GM12878 (cell line): ENCODE results near the gene RFPL1. TPM values are rescaled to one million over a fixed set of nuclear protein-coding genes. Genes with fewer than 3 reads are reported as not detected.

Experiments used
- ATAC-seq: fragments of 200-7000 bp; cut with Tn5 transposase; 3 replicates; pipeline ENCODE4 v1.9.1; 2020; ENCODE audit warnings: mild to moderate bottlenecking, moderate library complexity
- BruUV-seq: library from RNA; stranded (reverse); fragments of 400-500 nt; replicated peaks from 2 replicates; lab custom pipeline; 2021; lab: Mats Ljungman, UMichigan
- CTCF ChIA-PET: fragments of 300-600 bp; sonication (Branson Sonifier 250); formaldehyde crosslinking; extraction: SDS; loops from one replicate; lab custom pipeline; 2021; ENCODE audit warnings: inconsistent platforms; lab: Yijun Ruan, JAX
- POLR2A ChIA-PET: fragments of 350-600 bp; formaldehyde crosslinking; extraction: SDS; loops from one replicate; lab custom pipeline; 2021; ENCODE audit warnings: inconsistent platforms; lab: Charles Lee
- RAD21 ChIA-PET: fragments of 300-600 bp; sonication (Branson Sonifier 250); formaldehyde crosslinking; loops from one replicate; lab custom pipeline; 2023; ENCODE audit warnings: antibody characterized with exemption; ENCODE audit not compliant: unreplicated experiment; lab: Charles Lee
- SMC1A ChIA-PET: fragments of 300-600 bp; sonication (Branson Sonifier 250); formaldehyde crosslinking; loops from one replicate; lab custom pipeline; 2023; ENCODE audit not compliant: unreplicated experiment, uncharacterized antibody; lab: Charles Lee
- DNase-seq: peaks from one replicate; pipeline ENCODE4 v3.0.0-alpha.2; 2011; ENCODE audit warnings: low read depth, low spot score
- FAIRE-seq: peaks from 3 replicates; lab custom pipeline; 2011; peaks lifted over from hg19 to GRCh38; lab: Jason Lieb, UNC
- H2AFZ ChIP-seq: 2 replicates; pipeline ENCODE4 v1.6.0; 2011; ENCODE audit warnings: low read depth, low read length, control low read depth; ENCODE audit not compliant: control insufficient read depth
- H3K27ac ChIP-seq: 2 replicates; pipeline ENCODE4 v1.5.1; 2011; ENCODE audit warnings: control low read depth; ENCODE audit not compliant: control insufficient read depth, insufficient read depth
- H3K27me3 ChIP-seq, 2 experiments: replicated peaks in 1 of 2; 2 replicates each; pipeline versions ENCODE4 v1.6.0 to v1.6.1; 2011; ENCODE audit warnings: low read length in 1 of 2; ENCODE audit not compliant: control insufficient read depth in 2 of 2, insufficient read depth in 2 of 2
- H3K36me3 ChIP-seq, 2 experiments: 2 replicates each; pipeline ENCODE4 v1.5.1; 2011; ENCODE audit warnings: low read length in 1 of 2; ENCODE audit not compliant: control insufficient read depth in 2 of 2, insufficient read depth in 2 of 2
- H3K4me1 ChIP-seq: 2 replicates; pipeline ENCODE4 v1.6.1; 2011; ENCODE audit warnings: mild to moderate bottlenecking, low read length, moderate library complexity, mixed read lengths; ENCODE audit not compliant: control insufficient read depth, insufficient read depth
- H3K4me2 ChIP-seq: 2 replicates; pipeline ENCODE4 v1.6.0; 2011; ENCODE audit warnings: control low read depth; ENCODE audit not compliant: control insufficient read depth, insufficient read depth
- H3K4me3 ChIP-seq: fragments of 200-600 bp; sonication (generic); 2 replicates; pipeline ENCODE4 v1.5.1; 2016
- H3K79me2 ChIP-seq: 2 replicates; pipeline ENCODE4 v1.6.0; 2011; ENCODE audit warnings: low read length; ENCODE audit not compliant: control insufficient read depth, insufficient read depth
- H3K9ac ChIP-seq: 2 replicates; pipeline ENCODE4 v1.8.0; 2011; ENCODE audit warnings: low read length, control low read depth, mixed read lengths; ENCODE audit not compliant: control insufficient read depth, insufficient read depth
- H3K9me3 ChIP-seq: replicated peaks from 3 replicates; pipeline ENCODE4 v1.5.1; 2011; ENCODE audit warnings: mild to moderate bottlenecking, low read length; ENCODE audit not compliant: control insufficient read depth, insufficient read depth
- H4K20me1 ChIP-seq: 2 replicates; pipeline ENCODE4 v1.6.0; 2011; ENCODE audit not compliant: control insufficient read depth, insufficient read depth
- E2F8 ChIP-seq: fragments of 450-650 bp; IDR thresholded peaks from 2 replicates; pipeline ENCODE4 v1.6.1; 2018; ENCODE audit warnings: mild to moderate bottlenecking, low read depth, moderate library complexity; ENCODE audit not compliant: partially characterized antibody
- EGR1 ChIP-seq, 2 experiments: IDR thresholded peaks; 1 replicate in 1 of 2; 2 replicates in 1 of 2; pipeline ENCODE4 v1.6.1; 2011 to 2012; ENCODE audit warnings: low read depth in 2 of 2, low read length in 2 of 2, borderline replicate concordance in 1 of 2, mild to moderate bottlenecking in 1 of 2, moderate library complexity in 1 of 2
- HDAC6 ChIP-seq: fragments of 200-600 bp; sonication (generic); IDR thresholded peaks from one replicate; pipeline ENCODE4 v1.8.0; 2017; ENCODE audit warnings: antibody characterized with exemption; ENCODE audit not compliant: unreplicated experiment
- MAX ChIP-seq: IDR thresholded peaks from 2 replicates; pipeline ENCODE4 v1.6.1; 2012; ENCODE audit warnings: low read depth, low read length, improper control_type of control experiment
- NBN ChIP-seq: fragments of 450-650 bp; IDR thresholded peaks from 2 replicates; pipeline ENCODE4 v1.6.1; 2016
- NFYA ChIP-seq: IDR thresholded peaks from 2 replicates; pipeline ENCODE4 v1.6.1; 2011; ENCODE audit warnings: low read depth, mild to moderate bottlenecking, low read length, improper control_type of control experiment, borderline replicate concordance
- SRF ChIP-seq, 2 experiments: IDR thresholded peaks; 2 replicates each; pipeline ENCODE4 v1.6.1; 2011; ENCODE audit warnings: low read depth in 2 of 2, low read length in 2 of 2, mild to moderate bottlenecking in 1 of 2, moderate library complexity in 1 of 2
- SUPT20H ChIP-seq: IDR thresholded peaks from 2 replicates; pipeline ENCODE4 v1.6.1; 2011; ENCODE audit warnings: low read depth, mild to moderate bottlenecking, low read length, moderate library complexity, borderline replicate concordance; ENCODE audit not compliant: control insufficient read depth
- TAF1 ChIP-seq: IDR thresholded peaks from 2 replicates; pipeline ENCODE4 v1.6.1; 2011; ENCODE audit warnings: mild to moderate bottlenecking, low read depth, low read length, borderline replicate concordance
- TCF7 ChIP-seq: IDR thresholded peaks from 2 replicates; pipeline ENCODE4 v1.6.1; 2014; ENCODE audit warnings: antibody characterized with exemption, borderline replicate concordance
- WGBS: methylation state at CpG from one replicate; pipeline ENCODE4 v1.1.6; 2016; ENCODE audit warnings: low lambda C conversion rate; ENCODE audit not compliant: insufficient replicate concordance, insufficient coverage; ENCODE audit errors: missing lambda C conversion rate; 5-methylcytosine and 5-hydroxymethylcytosine counted together
- in situ Hi-C: fragments of 300-500 bp; cut with MboI; formaldehyde crosslinking; loops from 9 replicates; pipeline ENCODE4 v1.14.3; 2018; ENCODE audit warnings: mixed read lengths
- intact Hi-C: fragments of 100-400 bp; cut with micrococcal nuclease; formaldehyde crosslinking; loops from one replicate; pipeline ENCODE4 v1.14.2; 2022; ENCODE audit not compliant: unreplicated experiment
- polyA plus RNA-seq, 11 experiments: library from polyadenylated mRNA; depleted of rRNA in 4 of 11; unstranded in 6 of 11; stranded (reverse) in 5 of 11; fragments of >200 nt; fragmentation: Nextera tagmentation in 4 of 11; fragmentation: Illumina TruSeq in 1 of 11; extraction: Ambion mirVana in 4 of 11; extraction: Trizol in 1 of 11; gene quantifications; 1 replicate in 1 of 11; 2 replicates in 10 of 11; pipeline versions ENCODE4 v1.2.1 to v1.2.3, GENCODE V29; 2011 to 2016; ENCODE audit warnings: inconsistent platforms in 2 of 11, missing spikeins in 2 of 11, low read depth in 1 of 11
- total RNA-seq, 4 experiments: library from RNA; depleted of rRNA in 3 of 4; stranded (reverse); fragments of >200 nt in 3 of 4; fragmentation: Illumina TruSeq in 1 of 4; extraction: Trizol in 1 of 4; gene quantifications; 2 replicates each; pipeline versions ENCODE4 v1.2.1 to v1.2.3, GENCODE V29; 2013 to 2021
- TF ChIP-seq, protein P1 (sequence below): fragments of 450-650 bp; formaldehyde crosslinking; IDR thresholded peaks from 2 replicates; pipeline ENCODE4 v1.5.0; 2022; ENCODE audit warnings: mild to moderate bottlenecking, missing genetic modification characterization

The RFPL1 gene
- total and polyA plus RNA-seq, 10 of the 15 experiments (the other 5 are each of a cell fraction or from before 2014, with no cell fraction given): 0.13 TPM; not detected in 9

- no peak for TF ChIP-seq TCF7
- TF ChIP-seq HDAC6: no peak
- no peak for TF ChIP-seq MAX
- no peak for TF ChIP-seq SUPT20H
These were observed 15.9 kb downstream of the RFPL1 start (continued) for GRCh38 chr22:29454276-29454675.

GRCh38 chr22:29456211-29456671 lies 17.9 kb downstream of the RFPL1 start:
- H3K4me2 ChIP-seq: no peak overlapping the region
- no peaks in the 10 kb centered on the region for H3K36me3 ChIP-seq
- in situ Hi-C loops (no loop called here), intact Hi-C loops (no loop called here)
- no peaks in the 10 kb centered on the region for H3K79me2 ChIP-seq
- POLR2A ChIA-PET: no interaction called here
- no peak overlapping the region for H2AFZ ChIP-seq
- RAD21 ChIA-PET: no interaction called here
- no peaks in the 10 kb centered on the region for H3K9me3 ChIP-seq
- CTCF ChIA-PET: no interaction called here
- ATAC-seq (no peak), DNase-seq (no peak), FAIRE-seq (no peak)
- no peak overlapping the region for H3K4me3 ChIP-seq
- BruUV-seq: no TSS peak
- TF ChIP-seq E2F8 (no peak), NFYA (no peak), NBN (no peak), EGR1 (IDR thresholded peaks at IDR 0.05; ENCODE audit: borderline replicate concordance in 1 of 2, low read depth in 2 of 2, low read length in 2 of 2) (no peak), TAF1 (no peak), SRF (IDR thresholded peaks at IDR 0.05; ENCODE audit: low read depth in 2 of 2, low read length in 2 of 2) (no peak)
- TF ChIP-seq, protein P1, sequence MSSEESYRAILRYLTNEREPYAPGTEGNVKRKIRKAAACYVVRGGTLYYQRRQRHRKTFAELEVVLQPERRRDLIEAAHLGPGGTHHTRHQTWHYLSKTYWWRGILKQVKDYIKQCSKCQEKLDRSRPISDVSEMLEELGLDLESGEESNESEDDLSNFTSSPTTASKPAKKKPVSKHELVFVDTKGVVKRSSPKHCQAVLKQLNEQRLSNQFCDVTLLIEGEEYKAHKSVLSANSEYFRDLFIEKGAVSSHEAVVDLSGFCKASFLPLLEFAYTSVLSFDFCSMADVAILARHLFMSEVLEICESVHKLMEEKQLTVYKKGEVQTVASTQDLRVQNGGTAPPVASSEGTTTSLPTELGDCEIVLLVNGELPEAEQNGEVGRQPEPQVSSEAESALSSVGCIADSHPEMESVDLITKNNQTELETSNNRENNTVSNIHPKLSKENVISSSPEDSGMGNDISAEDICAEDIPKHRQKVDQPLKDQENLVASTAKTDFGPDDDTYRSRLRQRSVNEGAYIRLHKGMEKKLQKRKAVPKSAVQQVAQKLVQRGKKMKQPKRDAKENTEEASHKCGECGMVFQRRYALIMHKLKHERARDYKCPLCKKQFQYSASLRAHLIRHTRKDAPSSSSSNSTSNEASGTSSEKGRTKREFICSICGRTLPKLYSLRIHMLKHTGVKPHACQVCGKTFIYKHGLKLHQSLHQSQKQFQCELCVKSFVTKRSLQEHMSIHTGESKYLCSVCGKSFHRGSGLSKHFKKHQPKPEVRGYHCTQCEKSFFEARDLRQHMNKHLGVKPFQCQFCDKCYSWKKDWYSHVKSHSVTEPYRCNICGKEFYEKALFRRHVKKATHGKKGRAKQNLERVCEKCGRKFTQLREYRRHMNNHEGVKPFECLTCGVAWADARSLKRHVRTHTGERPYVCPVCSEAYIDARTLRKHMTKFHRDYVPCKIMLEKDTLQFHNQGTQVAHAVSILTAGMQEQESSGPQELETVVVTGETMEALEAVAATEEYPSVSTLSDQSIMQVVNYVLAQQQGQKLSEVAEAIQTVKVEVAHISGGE (CRISPR knock-in tag): no peak
- H3K27me3 ChIP-seq: no peaks in the 10 kb centered on the region
- no peaks in the 10 kb centered on the region for H3K4me1 ChIP-seq
- H3K9ac ChIP-seq: no peak overlapping the region
- no peak overlapping the region for H3K27ac ChIP-seq
- 73% methylated on average over 9 of the region's 9 CpGs for WGBS
- H4K20me1 ChIP-seq: no peaks in the 10 kb centered on the region
- SMC1A ChIA-PET: no interaction called here
